ENCODE data around the gene CFAP61.
A peak's percentile ranks its signal among the peaks of the same experiment; 100 is the strongest.

Gene CFAP61

GRCh38 chr20:20143646-20144045 lies 91.3 kb downstream of the CFAP61 start:
- no peak for DNase-seq
- in situ Hi-C loops (cut with MboI; ENCODE audit: low pct_unique_long_range_greater_than_20kb, low sequenced_read_pairs) = no loop called here

DNA sequence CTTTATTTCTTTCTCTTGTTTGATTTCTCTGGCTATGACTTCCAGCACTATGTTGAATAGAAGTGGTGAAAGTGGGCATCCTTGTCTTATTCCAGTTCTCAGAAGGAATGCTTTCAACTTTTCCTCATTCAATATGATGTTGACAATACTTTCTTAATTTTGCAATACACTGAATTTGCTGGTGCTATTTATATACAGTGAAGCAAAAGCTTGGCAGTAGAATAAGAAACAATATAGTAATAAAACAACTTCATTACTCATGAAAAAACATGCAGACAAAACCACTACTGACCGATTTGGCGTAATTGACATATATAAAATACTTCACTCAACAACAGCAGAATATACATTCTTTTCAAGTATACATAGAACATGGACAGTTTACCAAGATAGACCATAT lies 96.4 kb downstream of the CFAP61 start:
- in situ Hi-C loops (cut with MboI; ENCODE audit: low pct_unique_long_range_greater_than_20kb, low sequenced_read_pairs) = no loop called here

DNA sequence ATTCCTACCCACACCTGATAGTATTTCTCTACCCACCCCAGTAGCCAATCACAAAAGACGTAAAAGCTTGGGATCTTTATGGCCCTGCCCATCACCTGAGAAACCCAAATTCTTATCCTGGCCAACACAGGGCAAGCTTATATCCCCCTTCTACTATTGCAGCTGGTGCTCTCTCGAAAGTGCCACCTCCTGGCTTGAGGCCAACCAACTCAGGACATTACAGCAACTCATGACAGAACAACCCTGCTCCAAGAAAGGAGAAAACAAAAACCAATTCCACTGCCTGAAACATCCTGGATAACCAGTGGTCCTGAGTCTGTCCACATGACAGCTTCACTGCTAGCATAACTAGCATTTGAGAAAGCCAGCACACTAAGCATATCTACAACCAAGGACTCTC lies 97.9 kb downstream of the CFAP61 start:
- DNase-seq = no peak
- in situ Hi-C loops (cut with MboI; ENCODE audit: low pct_unique_long_range_greater_than_20kb, low sequenced_read_pairs) = no loop called here

More for the DNA sequence above, 96.4 kb downstream of the CFAP61 start:
- no peak for DNase-seq

- DNase-seq = no peak
- in situ Hi-C loops (cut with MboI; ENCODE audit: low pct_unique_long_range_greater_than_20kb, low sequenced_read_pairs) = no loop called here
Measured at GRCh38 chr20:20160520-20160919, 108.2 kb downstream of the CFAP61 start.

DNA sequence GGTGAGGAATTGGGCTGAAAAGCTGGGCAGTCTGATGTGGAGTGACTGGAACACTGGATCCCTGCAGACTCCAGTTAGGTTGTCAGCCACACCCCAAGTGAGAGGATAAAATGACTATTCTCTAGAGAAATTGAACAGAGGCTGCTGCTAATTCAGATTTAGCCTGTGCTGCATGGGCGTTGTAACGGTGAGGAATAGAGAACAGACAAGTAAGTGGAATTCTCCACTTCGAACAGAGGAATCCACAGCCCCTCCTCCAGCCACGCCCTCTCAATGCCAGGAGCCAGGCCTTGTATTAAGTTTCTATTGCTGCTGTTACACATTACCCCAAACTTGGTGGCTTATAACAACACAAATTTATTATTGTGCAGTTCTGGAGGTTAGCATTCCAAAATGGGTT lies 109.3 kb downstream of the CFAP61 start:
- in situ Hi-C loops (cut with MboI; ENCODE audit: low pct_unique_long_range_greater_than_20kb, low sequenced_read_pairs) = no loop called here
- no peak for DNase-seq

- in situ Hi-C loops (cut with MboI; ENCODE audit: low pct_unique_long_range_greater_than_20kb, low sequenced_read_pairs) = no loop called here
- no peak for DNase-seq
Measured at GRCh38 chr20:20167698-20168097, 115.4 kb downstream of the CFAP61 start.

- no peak for DNase-seq
- in situ Hi-C loops (cut with MboI; ENCODE audit: low pct_unique_long_range_greater_than_20kb, low sequenced_read_pairs) = no loop called here
Measured at GRCh38 chr20:20173254-20173653, 120.9 kb downstream of the CFAP61 start.

- in situ Hi-C loops (cut with MboI; ENCODE audit: low pct_unique_long_range_greater_than_20kb, low sequenced_read_pairs) = no loop called here
- DNase-seq = no peak
Measured at GRCh38 chr20:20174089-20174835, 121.9 kb downstream of the CFAP61 start.

DNA sequence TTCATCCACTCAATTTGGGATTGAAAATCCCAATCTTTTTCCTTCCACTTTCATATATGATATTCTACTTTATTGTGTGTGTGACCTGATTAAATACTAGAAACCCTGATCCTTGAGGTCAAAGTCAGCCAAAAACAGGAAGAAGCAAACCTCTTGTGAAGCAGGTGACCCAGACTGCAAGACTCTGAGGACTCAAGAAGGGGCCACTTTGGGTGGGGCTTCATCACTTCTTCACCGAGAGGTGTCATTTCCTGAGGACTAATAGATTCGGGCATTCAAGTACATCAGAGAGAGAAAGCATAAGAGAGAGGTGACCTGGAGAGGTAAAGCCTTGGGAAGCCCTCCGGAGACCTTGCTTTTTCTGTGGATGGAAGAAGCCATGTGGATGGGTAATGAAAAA lies 129.0 kb downstream of the CFAP61 start:
- in situ Hi-C loops (cut with MboI; ENCODE audit: low pct_unique_long_range_greater_than_20kb, low sequenced_read_pairs) = no loop called here
- DNase-seq = no peak

DNA sequence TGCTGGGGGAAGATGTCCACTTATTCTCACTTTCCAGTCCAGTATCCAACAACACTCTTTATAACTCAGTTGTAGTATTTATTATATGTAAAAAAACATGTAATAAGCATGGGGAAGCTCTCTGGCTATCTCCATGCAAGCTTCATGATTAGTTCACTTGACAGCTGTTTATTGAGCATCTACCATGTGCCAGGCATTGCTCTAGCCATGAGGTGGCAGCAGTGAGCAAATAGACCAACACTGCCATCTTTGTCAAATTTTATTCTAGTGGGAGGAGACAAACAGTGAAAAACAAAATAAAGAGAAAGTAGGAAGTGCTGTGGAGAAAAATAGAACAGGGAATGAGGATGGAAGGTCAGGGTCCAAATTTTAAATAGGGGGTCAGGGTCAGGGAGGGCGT lies 131.8 kb downstream of the CFAP61 start:
- in situ Hi-C loops (cut with MboI; ENCODE audit: low pct_unique_long_range_greater_than_20kb, low sequenced_read_pairs) = no loop called here
- peak; percentile 22 for DNase-seq

DNA sequence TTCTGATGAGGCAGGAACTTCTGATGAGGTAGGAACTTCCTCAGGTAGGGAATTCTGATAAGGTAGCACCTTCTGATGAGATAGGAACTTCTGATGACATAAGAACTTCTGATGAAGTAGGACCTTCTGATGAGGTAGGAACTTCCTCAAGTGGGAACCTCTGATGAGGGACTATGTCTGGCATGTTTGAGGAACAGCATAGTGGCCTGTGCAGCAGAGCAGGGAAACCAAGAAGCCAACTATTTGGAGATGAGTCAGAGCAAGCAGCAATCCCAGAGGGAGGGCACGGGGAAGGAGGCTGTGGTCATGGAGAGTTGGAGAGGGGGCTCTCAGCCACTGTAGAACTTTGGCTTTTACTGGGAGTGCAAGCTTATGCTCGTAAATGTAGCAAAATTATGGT lies 132.4 kb downstream of the CFAP61 start:
- in situ Hi-C loops (cut with MboI; ENCODE audit: low pct_unique_long_range_greater_than_20kb, low sequenced_read_pairs) = no loop called here
- DNase-seq = no peak

DNA sequence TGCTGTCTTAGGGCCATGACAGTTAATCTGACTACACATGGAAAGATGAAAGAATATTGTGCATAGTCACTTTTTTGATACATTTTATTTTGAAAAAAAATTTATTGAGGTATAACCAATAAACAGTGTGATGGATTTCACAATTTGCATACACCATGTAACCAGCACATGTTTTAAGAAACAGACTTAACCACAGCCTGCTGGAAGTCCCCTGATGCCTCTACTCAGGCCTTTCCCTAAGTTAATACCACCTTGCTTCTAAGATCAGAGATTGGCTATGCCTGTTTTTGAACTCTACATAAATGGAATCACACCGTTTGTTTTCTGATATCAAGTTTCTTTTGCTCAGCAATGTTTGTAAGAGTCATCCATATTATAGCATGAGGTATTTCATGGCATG lies 136.3 kb downstream of the CFAP61 start:
- no peak for DNase-seq
- in situ Hi-C loops (cut with MboI; ENCODE audit: low pct_unique_long_range_greater_than_20kb, low sequenced_read_pairs) = no loop called here

- in situ Hi-C loops (cut with MboI; ENCODE audit: low pct_unique_long_range_greater_than_20kb, low sequenced_read_pairs) = no loop called here
Measured at GRCh38 chr20:20192366-20192765, 140.0 kb downstream of the CFAP61 start.

GRCh38 chr20:20195021-20195705 lies 142.8 kb downstream of the CFAP61 start:
- no peak for DNase-seq
- in situ Hi-C loops (cut with MboI; ENCODE audit: low pct_unique_long_range_greater_than_20kb, low sequenced_read_pairs) = no loop called here

More at GRCh38 chr20:20192366-20192765, 140.0 kb downstream of the CFAP61 start:
- no peak for DNase-seq

- in situ Hi-C loops (cut with MboI; ENCODE audit: low pct_unique_long_range_greater_than_20kb, low sequenced_read_pairs) = no loop called here
- DNase-seq = no peak
Measured at GRCh38 chr20:20196610-20197009, 144.3 kb downstream of the CFAP61 start.

DNA sequence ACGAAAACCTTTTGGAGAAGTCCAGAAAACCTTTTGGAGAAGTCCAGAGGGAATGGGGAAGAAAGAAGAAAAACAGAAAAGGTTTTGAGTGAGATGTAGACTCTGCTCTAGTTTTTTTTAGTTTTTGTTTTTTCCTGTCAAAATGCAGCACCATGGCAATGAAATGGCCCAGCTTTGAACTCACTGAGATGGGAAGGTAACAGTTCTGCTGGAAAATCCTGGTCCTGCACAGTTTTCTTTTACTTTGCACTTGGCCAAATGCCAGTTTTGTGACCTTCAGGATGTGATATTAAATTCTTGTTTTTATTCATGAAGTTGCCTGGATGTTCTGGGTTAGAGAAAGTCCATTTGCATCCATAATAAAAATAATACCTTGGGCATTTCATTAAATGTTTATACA lies 145.7 kb downstream of the CFAP61 start:
- no peak for DNase-seq
- in situ Hi-C loops (cut with MboI; ENCODE audit: low pct_unique_long_range_greater_than_20kb, low sequenced_read_pairs) = no loop called here

- in situ Hi-C loops (cut with MboI; ENCODE audit: low pct_unique_long_range_greater_than_20kb, low sequenced_read_pairs) = no loop called here
- no peak for DNase-seq
Measured at GRCh38 chr20:20199361-20200160, 147.2 kb downstream of the CFAP61 start.

DNA sequence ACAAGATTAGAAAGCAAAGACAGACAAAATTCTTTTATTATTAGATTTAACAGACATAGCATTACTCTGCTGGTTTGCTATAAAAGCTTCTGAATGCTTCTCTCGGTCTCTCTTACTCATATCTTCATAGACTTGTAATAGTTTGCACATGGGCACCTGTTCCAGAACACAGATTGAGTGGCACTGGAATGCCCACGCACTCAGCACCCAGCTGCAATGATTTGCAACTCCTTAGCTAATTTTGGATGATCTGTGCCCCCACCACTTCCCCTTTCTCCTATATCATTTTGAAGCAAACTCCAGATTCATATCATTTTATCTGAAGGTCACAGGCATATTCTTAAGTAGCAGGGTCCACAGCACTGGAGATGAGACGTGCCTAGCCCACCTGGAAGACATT lies 148.8 kb downstream of the CFAP61 start:
- peak; percentile 10 for DNase-seq
- in situ Hi-C loops (cut with MboI; ENCODE audit: low pct_unique_long_range_greater_than_20kb, low sequenced_read_pairs) = no loop called here

DNA sequence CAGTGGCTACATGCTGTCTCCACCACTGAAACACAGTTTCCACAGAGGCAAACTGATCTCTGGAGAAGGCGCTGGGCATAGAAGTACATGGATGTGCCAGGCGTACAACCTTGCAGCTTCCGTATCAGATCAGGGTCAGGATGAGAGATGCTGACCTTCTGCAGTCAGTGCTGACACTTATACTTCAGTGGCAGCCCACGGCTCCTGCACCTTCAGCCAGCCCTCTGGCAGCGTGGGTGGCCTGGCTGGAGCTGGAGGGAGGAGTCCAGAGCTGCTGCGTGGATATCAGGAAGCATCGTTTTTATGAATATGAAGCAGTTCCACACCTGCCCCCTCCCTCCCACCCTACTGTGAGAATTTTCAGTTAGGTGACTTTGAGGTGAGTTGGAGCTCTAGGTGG lies 149.3 kb downstream of the CFAP61 start:
- no peak for DNase-seq
- in situ Hi-C loops (cut with MboI; ENCODE audit: low pct_unique_long_range_greater_than_20kb, low sequenced_read_pairs) = no loop called here

GRCh38 chr20:20202768-20203167 lies 150.4 kb downstream of the CFAP61 start:
- DNase-seq = no peak
- in situ Hi-C loops (cut with MboI; ENCODE audit: low pct_unique_long_range_greater_than_20kb, low sequenced_read_pairs) = no loop called here
